Measurements from ENCODE around the gene TNK2. TPM values are rescaled to one million over a fixed set of nuclear protein-coding genes. Genes with fewer than 3 reads are reported as not detected.
A peak's percentile ranks its signal among the peaks of the same experiment; 100 is the strongest.

Gene TNK2
- total and polyA plus RNA-seq, 2 donors (not counting 3 experiments of a cell fraction or from before 2014, with no cell fraction given), result 18.6 to 71.6 TPM

- DNase-seq (ENCODE audit: low read depth, low spot score) (peak; percentile 30), FAIRE-seq (no peak)
- Histone ChIP-seq H3K36me3 (ENCODE audit: control insufficient read depth in 2 of 2, extremely low read depth in 1 of 2, insufficient read depth in 2 of 2, low read length in 2 of 2) (no peaks in the 10 kb centered on the region), H3K27ac (ENCODE audit: insufficient read depth, low read depth, low read length) (peak overlapping the region; percentile 11), H3K79me2 (ENCODE audit: control insufficient read depth, insufficient read depth, low read length) (peaks cover 4% of the 10 kb centered on the region), H3K4me1 (ENCODE audit: control insufficient read depth, extremely low read depth, insufficient read depth, low read length) (peaks cover 45% of the 10 kb centered on the region), H3K9me3 (replicated peaks; ENCODE audit: control insufficient read depth, insufficient read depth, low read length) (no peaks in the 10 kb centered on the region), H3K4me3 (replicated peaks in 1 of 3; ENCODE audit: insufficient read depth in 1 of 3, low read depth in 1 of 3, low read length in 3 of 3) (peak overlapping the region; percentile 62 to 80 (median 76)), H3K9ac (replicated peaks; ENCODE audit: extremely low read depth, insufficient read depth, low read length) (peak overlapping the region; percentile 41), H3K9me1 (replicated peaks; ENCODE audit: control insufficient read depth, extremely low read depth, insufficient read depth, low read length) (no peaks in the 10 kb centered on the region), H3K27me3 (ENCODE audit: control insufficient read depth in 2 of 2, insufficient read depth in 2 of 2, low read length in 2 of 2) (no peaks in the 10 kb centered on the region), H3K4me2 (ENCODE audit: insufficient read depth, low read length) (peak overlapping the region; percentile 95), H4K20me1 (replicated peaks; ENCODE audit: control insufficient read depth, extremely low read depth, insufficient read depth, low read length) (no peaks in the 10 kb centered on the region), H2AFZ (ENCODE audit: low read depth, low read length) (peak overlapping the region; percentile 62)
- intact Hi-C loops (cut with micrococcal nuclease), result loop anchor here (1.0 to 10.0 kb wide), 2 partner anchors 19 to 629 kb away; no protein-coding TSS in a partner anchor
- ChIA-PET POLR2A (no interaction called here), CTCF (interaction anchor here (1.2 to 10.5 kb wide), 7 partner anchors 10 to 625 kb away, joined by 5 to 454 read pairs (median 67); partner anchors contain the start of genes TNK2 and XXYLT1)
- TSS peak; percentile 32 for BruUV-seq (replicated peaks)
- dilution Hi-C loops (cut with MboI; ENCODE audit: extremely low pct_ligation_motif_present, low sequenced_read_pairs), result no loop called here
- TF ChIP-seq POLR2A (IDR thresholded peaks at IDR 0.05; ENCODE audit: low read depth, low read length) (no peak), MAX (IDR thresholded peaks at IDR 0.05; ENCODE audit: insufficient read depth, insufficient read length) (no peak), FOS (IDR thresholded peaks at IDR 0.05; ENCODE audit: borderline replicate concordance, insufficient read depth, low read length) (no peak), POLR2AphosphoS5 (IDR thresholded peaks at IDR 0.05; ENCODE audit: insufficient read depth, low read depth, low read length) (no peak), MYC (IDR thresholded peaks at IDR 0.05; ENCODE audit: low read depth, low read length) (no peak)
These were observed 12.4 kb downstream of the TNK2 start for GRCh38 chr3:195895861-195896360.

DNA sequence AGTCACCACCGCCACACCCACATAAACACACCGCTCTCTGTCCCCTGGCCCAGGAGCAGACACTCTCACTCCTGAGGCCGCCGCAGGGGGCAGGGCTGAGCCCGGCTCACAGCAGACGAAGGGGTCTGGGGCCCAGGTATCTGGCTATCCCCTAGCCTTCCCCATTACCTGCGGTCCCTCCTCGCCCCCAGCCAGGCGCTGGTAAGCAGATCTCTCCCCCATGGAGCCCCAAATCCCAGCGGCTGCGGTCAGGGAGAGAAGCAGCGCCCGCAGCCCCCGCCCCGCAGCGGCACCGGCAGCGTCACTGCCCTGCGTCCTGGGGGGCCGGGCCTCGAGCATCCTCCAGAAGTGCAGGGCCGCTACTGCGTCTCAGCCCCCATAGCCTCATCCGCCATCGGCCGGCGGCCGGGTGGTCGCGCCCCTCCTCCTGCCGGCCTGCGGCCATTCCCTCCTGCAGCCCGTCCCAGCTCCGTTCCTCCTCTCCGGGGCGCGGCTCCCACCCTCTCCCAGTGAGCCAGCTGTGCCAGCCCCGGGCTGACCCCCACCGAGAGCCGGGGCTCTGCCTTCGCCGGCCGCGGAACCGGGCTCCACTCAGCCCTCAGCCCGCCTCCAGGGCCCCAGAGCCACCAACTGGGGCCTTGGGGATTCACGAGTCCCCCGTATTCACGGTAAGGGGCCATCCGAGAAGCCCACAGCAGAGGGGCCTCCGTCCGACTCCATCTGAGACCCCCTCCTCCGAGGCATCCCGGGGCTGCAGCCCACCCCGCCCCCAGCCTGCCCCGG lies 13.1 kb downstream of the TNK2 start:
- H3K4me1 ChIP-seq (ENCODE audit: control insufficient read depth, extremely low read depth, insufficient read depth, low read length), result peaks cover 45% of the 10 kb centered on the region
- TF ChIP-seq, protein P1, sequence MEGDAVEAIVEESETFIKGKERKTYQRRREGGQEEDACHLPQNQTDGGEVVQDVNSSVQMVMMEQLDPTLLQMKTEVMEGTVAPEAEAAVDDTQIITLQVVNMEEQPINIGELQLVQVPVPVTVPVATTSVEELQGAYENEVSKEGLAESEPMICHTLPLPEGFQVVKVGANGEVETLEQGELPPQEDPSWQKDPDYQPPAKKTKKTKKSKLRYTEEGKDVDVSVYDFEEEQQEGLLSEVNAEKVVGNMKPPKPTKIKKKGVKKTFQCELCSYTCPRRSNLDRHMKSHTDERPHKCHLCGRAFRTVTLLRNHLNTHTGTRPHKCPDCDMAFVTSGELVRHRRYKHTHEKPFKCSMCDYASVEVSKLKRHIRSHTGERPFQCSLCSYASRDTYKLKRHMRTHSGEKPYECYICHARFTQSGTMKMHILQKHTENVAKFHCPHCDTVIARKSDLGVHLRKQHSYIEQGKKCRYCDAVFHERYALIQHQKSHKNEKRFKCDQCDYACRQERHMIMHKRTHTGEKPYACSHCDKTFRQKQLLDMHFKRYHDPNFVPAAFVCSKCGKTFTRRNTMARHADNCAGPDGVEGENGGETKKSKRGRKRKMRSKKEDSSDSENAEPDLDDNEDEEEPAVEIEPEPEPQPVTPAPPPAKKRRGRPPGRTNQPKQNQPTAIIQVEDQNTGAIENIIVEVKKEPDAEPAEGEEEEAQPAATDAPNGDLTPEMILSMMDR (IDR thresholded peaks at IDR 0.05; ENCODE audit: extremely low read depth in 1 of 2, insufficient read depth in 1 of 2, low read depth in 1 of 2, low read length in 2 of 2), result peak in 1 of 2 donors; percentile 61
- no peak for TF ChIP-seq POLR2A (IDR thresholded peaks at IDR 0.05; ENCODE audit: low read depth, low read length)
- intact Hi-C loops (cut with micrococcal nuclease), result loop anchor here (1.0 to 10.0 kb wide), 2 partner anchors 20 to 630 kb away; no protein-coding TSS in a partner anchor
- H3K9me1 ChIP-seq (replicated peaks; ENCODE audit: control insufficient read depth, extremely low read depth, insufficient read depth, low read length), result no peaks in the 10 kb centered on the region
- peak; percentile 50 for DNase-seq (ENCODE audit: low read depth, low spot score)
- dilution Hi-C loops (cut with MboI; ENCODE audit: extremely low pct_ligation_motif_present, low sequenced_read_pairs), result no loop called here
- H3K27me3 ChIP-seq (ENCODE audit: control insufficient read depth in 2 of 2, insufficient read depth in 2 of 2, low read length in 2 of 2), result no peaks in the 10 kb centered on the region
- H4K20me1 ChIP-seq (replicated peaks; ENCODE audit: control insufficient read depth, extremely low read depth, insufficient read depth, low read length), result no peaks in the 10 kb centered on the region
- ChIA-PET CTCF (interaction anchor here (0.7 to 10.5 kb wide), 26 partner anchors 8 to 625 kb away, joined by 3 to 454 read pairs (median 4); partner anchors contain the start of genes PPP1R2, TNK2 and XXYLT1), POLR2A (interaction anchor here (2.0 kb wide), 1 partner anchor 32 kb away, joined by 9 read pairs; no protein-coding TSS in a partner anchor)
- peak; percentile 28 for FAIRE-seq
- peak overlapping the region; percentile 61 for H2AFZ ChIP-seq (ENCODE audit: low read depth, low read length)
- no peaks in the 10 kb centered on the region for H3K36me3 ChIP-seq (ENCODE audit: control insufficient read depth in 2 of 2, extremely low read depth in 1 of 2, insufficient read depth in 2 of 2, low read length in 2 of 2)
- peak overlapping the region; percentile 46 for H3K9ac ChIP-seq (replicated peaks; ENCODE audit: extremely low read depth, insufficient read depth, low read length)
- H3K79me2 ChIP-seq (ENCODE audit: control insufficient read depth, insufficient read depth, low read length), result peaks cover 4% of the 10 kb centered on the region
- no TSS peak for BruUV-seq (replicated peaks)
- H3K4me2 ChIP-seq (ENCODE audit: insufficient read depth, low read length), result peak overlapping the region; percentile 95
- peak overlapping the region; percentile 46 for H3K27ac ChIP-seq (ENCODE audit: insufficient read depth, low read depth, low read length)
- no peaks in the 10 kb centered on the region for H3K9me3 ChIP-seq (replicated peaks; ENCODE audit: control insufficient read depth, insufficient read depth, low read length)
- peak overlapping the region; percentile 62 to 80 (median 76) for H3K4me3 ChIP-seq (replicated peaks in 1 of 3; ENCODE audit: insufficient read depth in 1 of 3, low read depth in 1 of 3, low read length in 3 of 3)

Measured in endothelial cell of umbilical vein (primary cell).